ENCODE results near the gene TDRD7. TPM values are rescaled to one million over a fixed set of nuclear protein-coding genes. Genes with fewer than 3 reads are reported as not detected.

TDRD7 gene
- total RNA-seq, 1 experiment from 2014 or later, result 22.0 TPM

- Histone ChIP-seq H3K36me3 (ENCODE audit: control insufficient read depth, insufficient read depth, low read length) (0 out of 2 replicates have a peak, but pooled peaks cover 2% of the 10 kb centered on the region), H3K27me3 (replicated peaks; ENCODE audit: control insufficient read depth, insufficient read depth, low read length) (no peaks in the 10 kb centered on the region), H3K4me1 (peaks cover 10% of the 10 kb centered on the region; the same call in 1 of the 2 replicates), H3K4me3 (ENCODE audit: low read depth, low read length) (no peak overlapping the region), H3K9me3 (no peaks in the 10 kb centered on the region)
- BruUV-seq (replicated peaks), result no TSS peak
- no peak overlapping the region for H3K4me3 Mint-ChIP-seq (ENCODE audit: unreplicated experiment)
- H3K27ac Mint-ChIP-seq (ENCODE audit: unreplicated experiment), result no peak overlapping the region
- no peak for DNase-seq
- no peaks in the 10 kb centered on the region for H3K36me3 Mint-ChIP-seq (ENCODE audit: insufficient read depth, unreplicated experiment)
- TF ChIP-seq CTCF (IDR thresholded peaks at IDR 0.05; ENCODE audit: insufficient read depth in 1 of 2, low read depth in 1 of 2, low read length in 1 of 2, severe bottlenecking in 1 of 2, unreplicated experiment in 1 of 2), result no peak
- ChIA-PET POLR2A (no interaction called here), CTCF (interaction anchor here (0.9 kb wide), 1 partner anchor 173 kb away, joined by 3 read pairs; no protein-coding TSS in a partner anchor)
- no peaks in the 10 kb centered on the region for H3K9me3 Mint-ChIP-seq (ENCODE audit: unreplicated experiment)
- intact Hi-C loops (cut with micrococcal nuclease; ENCODE audit: unreplicated experiment), result no loop called here
- H3K4me1 Mint-ChIP-seq (ENCODE audit: low read depth, unreplicated experiment), result peaks cover 2% of the 10 kb centered on the region
- no peaks in the 10 kb centered on the region for H3K27me3 Mint-ChIP-seq (ENCODE audit: insufficient read depth, unreplicated experiment)
Observed at GRCh38 chr9:97425336-97425972, 13.6 kb downstream of the TDRD7 start.

- 0 out of 2 replicates have a peak, but pooled peaks cover 2% of the 10 kb centered on the region for H3K36me3 ChIP-seq (ENCODE audit: control insufficient read depth, insufficient read depth, low read length)
- no peaks in the 10 kb centered on the region for H3K9me3 ChIP-seq
- no peak for TF ChIP-seq CTCF (IDR thresholded peaks at IDR 0.05; ENCODE audit: insufficient read depth in 1 of 2, low read depth in 1 of 2, low read length in 1 of 2, severe bottlenecking in 1 of 2, unreplicated experiment in 1 of 2)
- Mint-ChIP-seq H3K27me3 (ENCODE audit: insufficient read depth, unreplicated experiment) (no peaks in the 10 kb centered on the region), H3K27ac (ENCODE audit: unreplicated experiment) (no peak overlapping the region), H3K4me3 (ENCODE audit: unreplicated experiment) (no peak overlapping the region), H3K36me3 (ENCODE audit: insufficient read depth, unreplicated experiment) (no peaks in the 10 kb centered on the region), H3K9me3 (ENCODE audit: unreplicated experiment) (no peaks in the 10 kb centered on the region), H3K4me1 (ENCODE audit: low read depth, unreplicated experiment) (no peaks in the 10 kb centered on the region)
- CTCF ChIA-PET, result interaction anchor here (0.9 kb wide), 1 partner anchor 172 kb away, joined by 3 read pairs; no protein-coding TSS in a partner anchor
- BruUV-seq (replicated peaks), result no TSS peak
- no peak overlapping the region for H3K4me3 ChIP-seq (ENCODE audit: low read depth, low read length)
- H3K27me3 ChIP-seq (replicated peaks; ENCODE audit: control insufficient read depth, insufficient read depth, low read length), result no peaks in the 10 kb centered on the region
- intact Hi-C loops (cut with micrococcal nuclease; ENCODE audit: unreplicated experiment), result no loop called here
- no peak for DNase-seq
- peaks cover 8% of the 10 kb centered on the region; the same call in 1 of the 2 replicates for H3K4me1 ChIP-seq
- POLR2A ChIA-PET, result no interaction called here
Observed at GRCh38 chr9:97425973-97426336, 14.1 kb downstream of the TDRD7 start.

GRCh38 chr9:97427885-97428284, 16.0 kb downstream of the TDRD7 start:
- intact Hi-C loops (cut with micrococcal nuclease; ENCODE audit: unreplicated experiment), result no loop called here
- H3K4me3 Mint-ChIP-seq (ENCODE audit: unreplicated experiment), result no peak overlapping the region
- no peak for TF ChIP-seq CTCF (IDR thresholded peaks at IDR 0.05; ENCODE audit: insufficient read depth in 1 of 2, low read depth in 1 of 2, low read length in 1 of 2, severe bottlenecking in 1 of 2, unreplicated experiment in 1 of 2)
- H3K4me1 Mint-ChIP-seq (ENCODE audit: low read depth, unreplicated experiment), result no peaks in the 10 kb centered on the region
- POLR2A ChIA-PET, result no interaction called here
- H3K27me3 Mint-ChIP-seq (ENCODE audit: insufficient read depth, unreplicated experiment), result no peaks in the 10 kb centered on the region
- BruUV-seq (replicated peaks), result no TSS peak
- H3K27me3 ChIP-seq (replicated peaks; ENCODE audit: control insufficient read depth, insufficient read depth, low read length), result no peaks in the 10 kb centered on the region
- H3K4me1 ChIP-seq, result peaks cover 8% of the 10 kb centered on the region; the same call in 1 of the 2 replicates
- H3K36me3 ChIP-seq (ENCODE audit: control insufficient read depth, insufficient read depth, low read length), result 0 out of 2 replicates have a peak, but pooled peaks cover 2% of the 10 kb centered on the region
- no peaks in the 10 kb centered on the region for H3K36me3 Mint-ChIP-seq (ENCODE audit: insufficient read depth, unreplicated experiment)
- no peaks in the 10 kb centered on the region for H3K9me3 Mint-ChIP-seq (ENCODE audit: unreplicated experiment)
- no peak for DNase-seq
- H3K9me3 ChIP-seq, result no peaks in the 10 kb centered on the region
- H3K4me3 ChIP-seq (ENCODE audit: low read depth, low read length), result no peak overlapping the region
- H3K27ac Mint-ChIP-seq (ENCODE audit: unreplicated experiment), result no peak overlapping the region
- CTCF ChIA-PET, result no interaction called here
